GM18907 (cell line): Measurements from ENCODE around the gene STAU1.
"Not testable (repeated sequence)": the region's sequence is repeated elsewhere in the genome, so short reads cannot be mapped to it uniquely, and the experiment has no call there.

Experiments used
- ATAC-seq: cut with Tn5 transposase; IDR thresholded peaks from one replicate; pipeline ENCODE4 v1.9.1; 2021; ENCODE audit warnings: mild to moderate bottlenecking, moderate library complexity; ENCODE audit not compliant: unreplicated experiment

Gene STAU1

GRCh38 chr20:49132995-49133478, 55.1 kb downstream of the STAU1 start:
- no peak for ATAC-seq

DNA sequence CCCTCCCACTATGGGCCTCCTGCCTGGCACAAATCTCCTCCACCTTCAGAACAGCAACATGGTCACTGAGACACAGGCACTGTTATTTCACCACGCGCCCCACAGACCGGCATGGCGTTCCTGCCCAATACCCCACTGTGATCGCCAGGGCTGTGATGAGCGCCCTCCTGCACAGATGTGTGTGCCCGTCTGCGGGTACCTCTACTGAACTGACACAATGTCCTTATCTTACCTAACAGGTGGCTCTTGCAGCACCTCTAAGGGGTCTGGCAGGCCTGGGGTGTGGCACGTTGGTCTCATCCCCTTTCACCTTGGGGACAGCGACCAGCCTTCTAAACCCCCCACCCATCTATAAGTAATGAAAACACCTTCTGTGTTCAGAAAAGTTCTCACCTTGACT, 64.2 kb downstream of the STAU1 start:
- ATAC-seq: no peak

- no peak for ATAC-seq
Observed at GRCh38 chr20:49122920-49123319, 65.2 kb downstream of the STAU1 start.

DNA sequence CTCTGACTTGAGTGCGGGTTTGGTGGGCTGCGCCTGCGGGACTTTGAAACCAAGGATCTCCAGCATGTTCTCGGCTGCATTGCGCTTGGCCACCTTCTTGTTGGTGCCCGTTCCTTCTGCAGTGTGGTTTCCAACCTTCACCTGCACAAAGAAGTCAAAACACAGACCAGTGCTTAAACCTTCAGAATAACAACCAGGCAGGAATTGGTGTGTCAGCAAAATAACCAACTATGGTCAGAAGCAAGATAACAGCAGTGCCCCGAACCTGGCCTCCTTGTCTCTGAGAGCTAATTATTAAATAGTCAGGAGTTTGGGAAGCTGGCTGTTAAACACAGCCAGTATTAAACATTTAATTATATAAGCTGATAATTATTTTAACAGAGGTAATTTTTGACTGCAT, 68.1 kb downstream of the STAU1 start:
- ATAC-seq: no peak

DNA sequence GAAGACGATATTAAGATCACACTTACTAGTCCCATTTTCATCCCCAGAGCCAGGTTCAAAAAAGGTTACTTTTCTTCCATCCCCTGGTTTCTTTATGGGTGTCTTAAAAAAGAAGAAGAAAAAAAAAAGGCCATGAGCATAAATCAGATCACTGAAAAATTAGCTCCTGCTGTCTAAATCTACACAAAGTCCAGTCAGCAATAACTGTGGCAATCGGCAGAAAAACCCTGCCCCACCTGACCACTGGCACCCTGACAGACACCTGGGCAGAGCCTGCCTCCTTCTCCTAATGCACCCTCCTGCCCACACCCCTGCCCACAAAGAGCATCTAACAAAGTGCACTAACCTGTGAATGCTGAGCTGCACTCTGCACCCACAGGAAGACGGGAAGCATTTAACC, 69.8 kb downstream of the STAU1 start:
- ATAC-seq: no peak

DNA sequence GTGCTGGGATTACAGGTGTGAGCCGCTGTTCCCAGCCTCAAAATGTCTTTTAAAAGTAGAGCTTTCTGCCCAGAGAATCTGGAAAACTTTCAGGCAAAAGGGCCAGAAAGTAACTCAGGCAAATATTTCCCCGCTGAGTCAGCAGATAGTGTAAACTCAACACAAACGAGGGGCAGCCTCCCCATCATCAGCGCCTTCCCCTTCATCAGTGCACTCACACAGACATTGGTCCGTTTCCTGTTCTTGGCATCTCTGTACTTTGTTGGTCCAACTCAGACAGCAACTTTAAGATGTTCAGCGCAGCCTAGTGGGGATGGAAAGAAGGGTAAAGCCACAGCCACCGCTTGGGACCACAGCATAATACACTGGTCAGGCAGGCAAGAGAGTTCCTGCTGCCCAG, 72.6 kb downstream of the STAU1 start:
- no peak for ATAC-seq

DNA sequence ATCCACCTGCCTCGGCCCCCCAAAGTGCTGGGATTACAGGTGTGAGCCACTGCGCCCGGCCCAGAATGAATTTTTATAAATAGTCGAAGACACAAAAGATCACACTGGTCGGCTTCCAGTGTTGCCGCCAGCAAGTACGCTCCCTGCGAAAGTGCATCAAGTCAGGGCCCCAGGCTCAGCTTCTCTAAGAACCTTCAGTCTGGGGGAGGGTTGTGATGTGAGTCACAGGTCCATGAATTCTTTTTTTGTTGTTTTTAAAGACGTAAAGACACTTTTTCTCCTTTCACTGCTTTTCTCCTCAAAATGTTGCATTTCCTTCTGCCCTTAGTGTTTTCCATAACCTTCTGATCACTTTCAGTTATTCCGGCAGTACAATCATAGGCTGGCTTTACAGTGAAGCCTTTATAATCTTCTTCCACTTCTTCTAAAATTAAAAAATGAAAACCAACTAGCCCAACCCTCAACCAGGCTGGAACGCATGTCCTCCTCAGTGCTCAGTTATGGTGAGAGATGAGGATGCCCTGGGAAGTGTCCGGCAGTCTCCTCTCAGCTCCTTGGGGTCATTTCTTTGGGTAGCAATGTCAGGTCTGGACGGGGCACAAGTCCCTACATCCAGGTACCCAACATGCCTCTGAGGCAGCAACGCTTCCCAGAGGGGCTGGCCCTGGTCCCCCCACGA, 75.4 kb downstream of the STAU1 start:
- no peak for ATAC-seq

- ATAC-seq: no peak
Observed at GRCh38 chr20:49110767-49111694, 77.1 kb downstream of the STAU1 start.

GRCh38 chr20:49106328-49106727, 81.8 kb downstream of the STAU1 start:
- ATAC-seq: no peak

DNA sequence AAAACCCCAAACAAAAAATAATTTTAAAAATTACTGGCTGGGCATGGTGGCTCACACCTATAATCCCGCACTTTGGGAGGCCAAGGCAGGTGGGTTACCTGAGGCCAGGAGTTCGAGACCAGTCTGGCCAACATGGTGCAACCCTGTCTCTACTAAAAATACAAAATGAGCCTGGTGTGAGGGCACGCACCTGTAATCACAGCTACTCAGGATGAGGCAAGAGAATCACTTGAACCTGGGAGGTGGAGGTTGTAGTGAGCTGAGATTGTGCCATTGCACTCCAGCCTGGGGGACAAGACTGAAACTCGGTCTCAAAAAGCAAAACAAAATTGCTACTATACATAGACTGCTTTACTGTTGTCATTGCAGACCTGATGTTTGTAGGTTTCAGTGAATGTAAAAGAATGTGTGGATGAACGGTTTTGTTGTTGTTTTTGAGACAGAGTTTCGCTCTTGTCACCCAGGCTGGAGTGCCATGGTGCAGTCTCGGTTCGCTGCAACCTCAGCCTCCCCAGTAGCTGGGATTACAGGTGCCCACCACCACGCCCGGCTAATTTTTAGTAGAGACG, 83.1 kb downstream of the STAU1 start:
- not testable (repeated sequence) for ATAC-seq

DNA sequence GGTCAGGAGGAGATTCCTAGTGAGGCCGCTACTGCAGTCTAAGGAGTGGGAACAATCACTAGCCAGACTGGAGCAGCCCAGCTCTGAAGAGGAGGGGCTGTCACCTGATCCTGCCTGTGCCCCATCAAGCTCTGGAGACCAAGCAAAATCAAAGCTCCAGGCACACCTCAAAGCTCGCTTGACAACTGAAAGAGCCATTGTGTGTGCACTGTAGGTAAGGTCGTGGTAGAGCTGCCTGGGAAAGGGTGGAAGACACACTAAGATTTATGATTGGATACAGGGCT, 83.8 kb downstream of the STAU1 start:
- no peak for ATAC-seq

GRCh38 chr20:49103647-49104364, 84.3 kb downstream of the STAU1 start:
- ATAC-seq: no peak

GRCh38 chr20:49103019-49103418, 85.1 kb downstream of the STAU1 start:
- no peak for ATAC-seq

DNA sequence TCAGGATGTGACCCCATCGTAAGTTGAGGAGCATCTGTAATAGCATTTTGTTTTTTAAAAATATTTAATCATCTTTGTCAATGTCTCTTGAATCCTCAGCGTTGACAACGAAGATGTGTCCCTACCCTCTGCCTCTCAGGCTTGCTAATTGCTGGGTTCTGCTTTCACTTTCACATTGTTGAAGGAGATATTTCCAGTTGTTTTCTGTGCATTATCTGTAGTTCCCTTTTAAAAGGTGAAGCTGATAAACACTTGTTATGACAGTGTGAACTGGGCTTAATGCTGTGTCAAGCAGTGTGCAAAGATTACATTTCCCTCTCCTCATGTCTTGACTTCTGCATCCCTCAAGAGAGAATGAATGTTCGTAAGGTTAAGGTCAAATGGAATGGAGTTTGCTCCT, 87.2 kb downstream of the STAU1 start:
- ATAC-seq: no peak

GRCh38 chr20:49100292-49100691, 87.8 kb downstream of the STAU1 start:
- not testable (repeated sequence) for ATAC-seq

DNA sequence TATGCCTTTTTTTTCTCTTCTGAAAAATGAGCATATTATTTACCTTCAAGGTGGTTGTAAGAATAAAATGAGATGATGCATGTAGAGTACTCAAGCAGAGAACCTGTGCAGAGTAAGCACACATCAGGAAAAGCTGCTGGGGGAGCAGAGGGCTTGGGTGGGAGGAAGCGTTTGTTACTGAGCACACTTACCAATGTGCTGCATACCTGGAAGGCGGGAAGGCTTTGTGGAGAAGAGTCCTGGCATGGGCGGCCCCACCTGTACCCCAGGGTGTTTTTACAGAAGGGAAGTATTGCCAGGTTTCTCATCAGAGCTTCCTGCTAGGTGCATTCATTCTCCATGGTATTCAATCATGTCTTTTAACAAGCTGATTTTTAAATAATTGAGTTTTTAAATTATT, 89.1 kb downstream of the STAU1 start:
- ATAC-seq: no peak

- no peak for ATAC-seq
Observed at GRCh38 chr20:49098136-49098535, 90.0 kb downstream of the STAU1 start.

- ATAC-seq: no peak
Observed at GRCh38 chr20:49097159-49097558, 91.0 kb downstream of the STAU1 start.

- no peak for ATAC-seq
Observed at GRCh38 chr20:49096203-49096730, 91.9 kb downstream of the STAU1 start.

GRCh38 chr20:49091762-49092161, 96.4 kb downstream of the STAU1 start:
- no peak for ATAC-seq

DNA sequence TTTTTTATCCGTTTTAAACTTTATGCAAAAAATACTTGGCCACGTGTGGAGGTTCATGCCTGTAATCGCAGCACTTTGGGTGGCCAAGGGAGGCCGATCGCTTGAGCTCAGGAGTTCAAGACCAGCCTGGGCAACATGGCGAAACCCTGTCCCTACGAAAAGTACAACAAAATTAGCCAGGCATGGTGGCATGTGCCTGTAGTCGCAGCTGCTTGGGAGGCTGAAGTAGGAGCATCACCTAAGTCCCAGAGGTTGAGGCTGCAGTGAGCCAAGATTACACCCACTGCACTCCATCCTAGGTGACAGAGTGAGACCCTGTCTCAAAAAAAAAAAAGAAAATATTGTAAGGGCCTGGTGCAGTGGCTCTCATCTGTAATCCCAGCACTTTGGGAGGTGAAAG, 97.0 kb downstream of the STAU1 start:
- ATAC-seq: no peak
